GM13976 (cell line): ENCODE results near the gene TLR7.

Experiments
- DNase-seq: peaks from one replicate; pipeline ENCODE4 v3.0.0; 2012; ENCODE audit warnings: low spot score
- in situ Hi-C: fragments of 300-500 bp; cut with MboI; formaldehyde crosslinking; loops from one replicate; pipeline ENCODE4 v1.12.0; 2022; ENCODE audit warnings: low sequenced_read_pairs, mixed read lengths, inconsistent platforms; ENCODE audit not compliant: unreplicated experiment
- TF ChIP-seq, protein P1 (sequence below): IDR thresholded peaks from 2 replicates; pipeline ENCODE4 v1.5.1; 2012; ENCODE audit warnings: borderline replicate concordance, mild to moderate bottlenecking; ENCODE audit not compliant: insufficient read depth; ENCODE audit errors: extremely low read depth, missing control alignments, control extremely low read depth

TLR7 gene

DNA sequence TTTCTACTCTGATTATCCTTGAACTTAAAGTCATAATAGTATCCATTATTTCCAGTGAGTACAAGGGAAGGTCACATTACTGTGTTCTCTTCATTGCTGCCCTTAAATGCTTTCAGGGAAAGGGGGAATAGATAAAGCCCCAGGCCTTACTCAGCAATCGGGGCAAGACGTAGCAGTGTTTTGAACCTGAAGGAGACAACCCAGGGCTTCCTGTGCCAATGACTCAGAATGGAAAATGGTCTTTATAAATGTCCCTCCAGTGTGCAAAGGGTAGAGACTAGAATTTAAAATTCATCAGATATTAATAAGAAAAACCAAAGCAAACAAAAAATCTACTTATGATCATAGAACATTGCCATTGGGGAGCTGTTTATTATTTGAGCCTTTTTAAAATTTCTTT is 63.3 kb downstream of the TLR7 start:
- TF ChIP-seq, protein P1, sequence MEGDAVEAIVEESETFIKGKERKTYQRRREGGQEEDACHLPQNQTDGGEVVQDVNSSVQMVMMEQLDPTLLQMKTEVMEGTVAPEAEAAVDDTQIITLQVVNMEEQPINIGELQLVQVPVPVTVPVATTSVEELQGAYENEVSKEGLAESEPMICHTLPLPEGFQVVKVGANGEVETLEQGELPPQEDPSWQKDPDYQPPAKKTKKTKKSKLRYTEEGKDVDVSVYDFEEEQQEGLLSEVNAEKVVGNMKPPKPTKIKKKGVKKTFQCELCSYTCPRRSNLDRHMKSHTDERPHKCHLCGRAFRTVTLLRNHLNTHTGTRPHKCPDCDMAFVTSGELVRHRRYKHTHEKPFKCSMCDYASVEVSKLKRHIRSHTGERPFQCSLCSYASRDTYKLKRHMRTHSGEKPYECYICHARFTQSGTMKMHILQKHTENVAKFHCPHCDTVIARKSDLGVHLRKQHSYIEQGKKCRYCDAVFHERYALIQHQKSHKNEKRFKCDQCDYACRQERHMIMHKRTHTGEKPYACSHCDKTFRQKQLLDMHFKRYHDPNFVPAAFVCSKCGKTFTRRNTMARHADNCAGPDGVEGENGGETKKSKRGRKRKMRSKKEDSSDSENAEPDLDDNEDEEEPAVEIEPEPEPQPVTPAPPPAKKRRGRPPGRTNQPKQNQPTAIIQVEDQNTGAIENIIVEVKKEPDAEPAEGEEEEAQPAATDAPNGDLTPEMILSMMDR = no peak
- in situ Hi-C loops = no loop called here
- no peak for DNase-seq

DNA sequence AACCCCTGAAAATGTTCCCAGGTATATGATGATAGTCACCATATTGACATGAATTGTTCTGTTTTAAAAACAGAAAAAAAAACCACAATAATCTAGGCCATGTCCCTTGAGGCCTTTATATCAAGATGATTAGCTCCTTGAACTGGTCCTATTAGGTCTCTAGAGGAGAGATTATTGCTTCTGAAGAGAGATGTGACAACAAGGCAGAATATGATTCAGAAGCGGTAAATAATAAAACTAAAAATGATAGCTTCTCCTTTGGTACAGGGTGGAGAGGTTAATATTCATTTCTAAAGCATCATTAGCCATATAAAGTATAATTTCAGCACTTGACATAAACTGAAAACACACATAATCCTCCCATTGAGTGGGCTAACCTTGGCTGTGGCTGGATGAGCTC is 65.4 kb downstream of the TLR7 start:
- TF ChIP-seq, protein P1 = no peak
- no peak for DNase-seq
- in situ Hi-C loops = no loop called here

DNA sequence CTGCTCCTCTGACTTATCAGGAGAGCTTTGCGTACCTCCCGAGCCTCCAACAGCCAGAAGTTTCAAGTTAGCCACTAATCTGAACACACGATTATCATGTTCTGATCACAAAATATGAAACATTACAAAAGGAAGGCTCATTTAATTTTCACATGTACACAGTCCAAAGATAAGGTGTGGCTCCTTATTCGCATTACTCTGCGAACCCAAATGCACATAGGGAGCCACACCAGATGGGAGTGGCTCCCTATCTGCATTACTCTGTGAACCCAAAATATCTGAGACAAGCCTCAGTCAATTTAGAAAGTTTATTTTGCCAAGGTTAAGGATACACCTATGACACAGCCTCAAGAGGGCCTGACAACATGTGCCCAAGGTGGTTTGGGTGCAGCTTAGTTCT is 68.0 kb downstream of the TLR7 start:
- in situ Hi-C loops = no loop called here
- no peak for DNase-seq
- TF ChIP-seq, protein P1 = no peak

GRCh38 chrX:12936947-12937346 is 70.1 kb downstream of the TLR7 start:
- TF ChIP-seq, protein P1 = no peak
- in situ Hi-C loops = no loop called here
- no peak for DNase-seq
